H1 (cell line): ENCODE results near the gene TUBB1. TPM values are rescaled to one million over a fixed set of nuclear protein-coding genes. Genes with fewer than 3 reads are reported as not detected.

Source experiments
- CTCF ChIA-PET: fragments of 300-600 bp; sonication (Branson Sonifier 250); formaldehyde crosslinking; loops from one replicate; lab custom pipeline; 2021; ENCODE audit not compliant: partially characterized antibody; lab: Charles Lee
- POLR2A ChIA-PET: fragments of 300-600 bp; sonication (Branson Sonifier 250); formaldehyde crosslinking; loops from one replicate; lab custom pipeline; 2021; ENCODE audit warnings: inconsistent platforms; ENCODE audit not compliant: partially characterized antibody; lab: Charles Lee
- DNase-seq, 2 experiments: peaks; one replicate each; pipeline versions ENCODE4 v3.0.0 to v3.0.0-alpha.2; 2010 to 2022; ENCODE audit warnings: low spot score in 2 of 2, low read depth in 1 of 2, mixed read lengths in 1 of 2
- FAIRE-seq: peaks from 2 replicates; lab custom pipeline; 2011; peaks lifted over from hg19 to GRCh38; lab: Jason Lieb, UNC
- H2AFZ ChIP-seq: 2 replicates; pipeline ENCODE4 v1.8.1; 2012; ENCODE audit warnings: low read length, inconsistent platforms
- H2AK5ac ChIP-seq: 2 replicates; pipeline ENCODE4 v1.6.1; 2013; ENCODE audit warnings: low read depth, low read length
- H2BK120ac ChIP-seq: replicated peaks from 2 replicates; pipeline ENCODE3; 2013; ENCODE audit warnings: low read depth, low read length, inconsistent platforms
- H2BK12ac ChIP-seq: 2 replicates; pipeline ENCODE4 v1.6.1; 2013; ENCODE audit warnings: low read depth, low read length
- H2BK15ac ChIP-seq: 2 replicates; pipeline ENCODE4 v1.6.1; 2013; ENCODE audit warnings: low read length
- H2BK20ac ChIP-seq: 2 replicates; pipeline ENCODE4 v1.6.1; 2013; ENCODE audit warnings: low read length
- H2BK5ac ChIP-seq: 2 replicates; pipeline ENCODE4 v1.6.1; 2013; ENCODE audit warnings: low read depth, low read length
- H3K14ac ChIP-seq: 2 replicates; pipeline ENCODE4 v1.6.1; 2013; ENCODE audit warnings: inconsistent platforms; ENCODE audit not compliant: insufficient read length
- H3K18ac ChIP-seq: 2 replicates; pipeline ENCODE4 v1.6.1; 2013; ENCODE audit warnings: low read length; ENCODE audit errors: extremely low read depth
- H3K23ac ChIP-seq: 2 replicates; pipeline ENCODE4 v1.6.1; 2013; ENCODE audit warnings: inconsistent platforms; ENCODE audit not compliant: insufficient read length
- H3K23me2 ChIP-seq: 2 replicates; pipeline ENCODE4 v1.6.1; 2013; ENCODE audit warnings: low read depth, low read length
- H3K27ac ChIP-seq: 2 replicates; pipeline ENCODE4 v1.6.1; 2011; ENCODE audit warnings: low read depth, low read length, inconsistent platforms
- H3K27me3 ChIP-seq, 4 experiments: replicated peaks in 1 of 4; 1 replicate in 1 of 4; 2 replicates in 3 of 4; pipeline versions ENCODE4 v1.6.1 to v1.8.1; 2011 to 2013; ENCODE audit warnings: low read length in 3 of 4, mild to moderate bottlenecking in 3 of 4, inconsistent platforms in 2 of 4, mixed read lengths in 2 of 4, moderate library complexity in 1 of 4; ENCODE audit not compliant: control insufficient read depth in 3 of 4, insufficient read depth in 3 of 4; ENCODE audit errors: extremely low read depth in 1 of 4
- H3K36me3 ChIP-seq, 4 experiments: 2 replicates each; pipeline versions ENCODE4 v1.6.1 to v1.8.1; 2011 to 2013; ENCODE audit warnings: mild to moderate bottlenecking in 4 of 4, low read length in 3 of 4, moderate library complexity in 2 of 4, control low read depth in 1 of 4, inconsistent platforms in 1 of 4; ENCODE audit not compliant: insufficient read depth in 4 of 4, control insufficient read depth in 2 of 4
- H3K4ac ChIP-seq: replicated peaks from 2 replicates; pipeline ENCODE3; 2013; ENCODE audit warnings: low read length, low read depth, mixed read lengths, inconsistent platforms; ENCODE audit not compliant: insufficient read length
- H3K4me1 ChIP-seq, 4 experiments: replicated peaks in 1 of 4; 1 replicate in 1 of 4; 2 replicates in 3 of 4; pipeline versions ENCODE4 v1.6.1 to v1.8.1; 2011 to 2013; ENCODE audit warnings: low read length in 3 of 4, inconsistent platforms in 2 of 4, mixed read lengths in 1 of 4; ENCODE audit not compliant: insufficient read depth in 4 of 4, control insufficient read depth in 3 of 4
- H3K4me2 ChIP-seq, 2 experiments: 2 replicates each; pipeline versions ENCODE4 v1.6.1 to v1.8.1; 2011 to 2013; ENCODE audit warnings: low read depth in 2 of 2, low read length in 2 of 2, control low read depth in 1 of 2, inconsistent platforms in 1 of 2, mild to moderate bottlenecking in 1 of 2; ENCODE audit not compliant: insufficient read depth in 1 of 2
- H3K4me3 ChIP-seq, 4 experiments: fragments of 200-600, 300-600 bp in 1 of 4; sonication (generic), shearing (Covaris generic), sonication (Bioruptor Twin) in 1 of 4; 2 replicates each; pipeline versions ENCODE4 v1.5.1 to v1.8.1; 2011 to 2016; ENCODE audit warnings: low read length in 4 of 4, low read depth in 3 of 4, control low read depth in 2 of 4, inconsistent platforms in 2 of 4, mild to moderate bottlenecking in 2 of 4, mixed read lengths in 1 of 4, moderate library complexity in 1 of 4; ENCODE audit not compliant: insufficient read depth in 2 of 4; ENCODE audit errors: extremely low read depth in 1 of 4
- H3K56ac ChIP-seq: replicated peaks from 2 replicates; pipeline ENCODE3; 2013; ENCODE audit warnings: low read depth, mild to moderate bottlenecking, mixed read lengths, low read length, inconsistent platforms; ENCODE audit not compliant: insufficient read length
- H3K79me1 ChIP-seq: 2 replicates; pipeline ENCODE4 v1.6.1; 2013; ENCODE audit warnings: low read depth, low read length, control low read depth
- H3K79me2 ChIP-seq, 2 experiments: 2 replicates each; pipeline versions ENCODE4 v1.6.1 to v1.8.1; 2012 to 2013; ENCODE audit warnings: low read length in 2 of 2, mild to moderate bottlenecking in 2 of 2, inconsistent platforms in 1 of 2; ENCODE audit not compliant: insufficient read depth in 2 of 2, control insufficient read depth in 1 of 2
- H3K9ac ChIP-seq, 4 experiments: replicated peaks in 1 of 4; 1 replicate in 1 of 4; 2 replicates in 3 of 4; pipeline versions ENCODE4 v1.6.1 to v1.8.1; 2011 to 2013; ENCODE audit warnings: low read depth in 3 of 4, low read length in 3 of 4, control low read depth in 2 of 4, mild to moderate bottlenecking in 2 of 4, moderate library complexity in 2 of 4, inconsistent platforms in 1 of 4; ENCODE audit errors: extremely low read depth in 1 of 4
- H3K9me3 ChIP-seq, 2 experiments: 2 replicates each; pipeline versions ENCODE4 v1.6.1 to v1.8.1; 2012 to 2013; ENCODE audit warnings: mild to moderate bottlenecking in 2 of 2, moderate library complexity in 2 of 2, control low read depth in 1 of 2, inconsistent platforms in 1 of 2, low read depth in 1 of 2, low read length in 1 of 2, mixed read lengths in 1 of 2; ENCODE audit not compliant: insufficient read depth in 2 of 2
- H4K20me1 ChIP-seq, 2 experiments: replicated peaks in 1 of 2; 2 replicates each; pipeline versions ENCODE3 to v1.8.1; 2011 to 2013; ENCODE audit warnings: inconsistent platforms in 2 of 2, low read length in 2 of 2, mild to moderate bottlenecking in 1 of 2; ENCODE audit not compliant: insufficient read depth in 2 of 2, control insufficient read depth in 1 of 2
- H4K5ac ChIP-seq: 2 replicates; pipeline ENCODE4 v1.6.1; 2013; ENCODE audit warnings: low read length, low read depth, mixed read lengths, inconsistent platforms; ENCODE audit not compliant: insufficient read length
- H4K8ac ChIP-seq: 2 replicates; pipeline ENCODE4 v1.8.0; 2013; ENCODE audit warnings: mild to moderate bottlenecking, moderate library complexity, low read length, inconsistent platforms; ENCODE audit not compliant: insufficient read depth; ENCODE audit errors: extremely low read depth
- H4K91ac ChIP-seq: replicated peaks from 2 replicates; pipeline ENCODE3; 2013; ENCODE audit warnings: low read length, mixed read lengths, inconsistent platforms; ENCODE audit not compliant: insufficient read length
- BACH1 ChIP-seq: IDR thresholded peaks from 2 replicates; pipeline ENCODE4 v1.6.1; 2012; ENCODE audit warnings: low read length, improper control_type of control experiment
- CHD2 ChIP-seq: IDR thresholded peaks from 2 replicates; pipeline ENCODE4 v1.6.1; 2012; ENCODE audit warnings: low read length, improper control_type of control experiment
- GABPA ChIP-seq: IDR thresholded peaks from 2 replicates; pipeline ENCODE4 v1.6.1; 2011; ENCODE audit warnings: mild to moderate bottlenecking, low read length, moderate library complexity, borderline replicate concordance; ENCODE audit not compliant: insufficient read depth
- GTF2F1 ChIP-seq: IDR thresholded peaks from 2 replicates; pipeline ENCODE4 v1.6.1; 2012; ENCODE audit warnings: low read depth, low read length, improper control_type of control experiment, borderline replicate concordance
- RAD21 ChIP-seq, 2 experiments: IDR thresholded peaks in 1 of 2; conservative IDR thresholded peaks in 1 of 2; 2 replicates each; pipeline ENCODE4 v1.6.1; 2011; ENCODE audit warnings: low read depth in 2 of 2, low read length in 2 of 2, improper control_type of control experiment in 1 of 2, inconsistent platforms in 1 of 2, mild to moderate bottlenecking in 1 of 2, moderate library complexity in 1 of 2
- SIN3A ChIP-seq, 2 experiments: IDR thresholded peaks in 1 of 2; conservative IDR thresholded peaks in 1 of 2; 2 replicates each; pipeline ENCODE4 v1.6.1; 2011 to 2012; ENCODE audit warnings: low read length in 2 of 2, improper control_type of control experiment in 1 of 2, low read depth in 1 of 2, mild to moderate bottlenecking in 1 of 2
- SIRT6 ChIP-seq: IDR thresholded peaks from one replicate; pipeline ENCODE4 v1.7.1; 2012; ENCODE audit warnings: low read length, inconsistent platforms
- SRF ChIP-seq: IDR thresholded peaks from 2 replicates; pipeline ENCODE4 v1.6.1; 2011; ENCODE audit warnings: mild to moderate bottlenecking, low read depth, low read length, moderate library complexity
- TAF1 ChIP-seq: IDR thresholded peaks from 2 replicates; pipeline ENCODE4 v1.6.1; 2011; ENCODE audit warnings: mild to moderate bottlenecking, low read depth, low read length
- TBP ChIP-seq: IDR thresholded peaks from 2 replicates; pipeline ENCODE4 v1.6.1; 2011; ENCODE audit warnings: low read depth, low read length, improper control_type of control experiment
- ZNF274 ChIP-seq: IDR thresholded peaks from 2 replicates; pipeline ENCODE4 v1.7.0; 2012; ENCODE audit warnings: low read length, borderline replicate concordance; ENCODE audit errors: extremely low read depth
- WGBS, 2 experiments: shearing (Covaris generic) in 1 of 2; methylation state at CpG; one replicate each; pipeline versions ENCODE4 v1.1.6 to v1.1.7; 2013 to 2015; ENCODE audit warnings: low lambda C conversion rate in 2 of 2, mixed read lengths in 2 of 2, inconsistent platforms in 1 of 2, low coverage in 1 of 2, missing lambda C conversion rate in 1 of 2; ENCODE audit not compliant: insufficient replicate concordance in 2 of 2, insufficient coverage in 1 of 2, insufficient read length in 1 of 2; ENCODE audit errors: extremely low coverage in 1 of 2, missing lambda C conversion rate in 1 of 2; 5-methylcytosine and 5-hydroxymethylcytosine counted together
- polyA plus RNA-seq, 7 experiments: library from polyadenylated mRNA; depleted of rRNA in 3 of 7; stranded (reverse) in 5 of 7; unstranded in 2 of 7; fragments of >200 nt in 5 of 7; fragments of 200-250 nt in 2 of 7; gene quantifications; 1 replicate in 5 of 7; 2 replicates in 1 of 7; 4 replicates in 1 of 7; pipeline versions ENCODE4 v1.2.1 to v1.2.3, GENCODE V29; 2011 to 2013; ENCODE audit warnings: missing spikeins in 2 of 7, mixed read lengths in 2 of 7
- total RNA-seq: library from RNA; stranded (reverse); fragmentation: NEBNext Ultra II Directional; extraction: Animal tissue kit (Norgen Biotek cat#: 25700); gene quantifications from 2 replicates; pipeline ENCODE4 v1.2.1, GENCODE V29; 2021

Gene TUBB1
- total and polyA plus RNA-seq, 2 of the 8 experiments (the other 6 are each of a cell fraction or from before 2014, with no cell fraction given) = not detected

DNA sequence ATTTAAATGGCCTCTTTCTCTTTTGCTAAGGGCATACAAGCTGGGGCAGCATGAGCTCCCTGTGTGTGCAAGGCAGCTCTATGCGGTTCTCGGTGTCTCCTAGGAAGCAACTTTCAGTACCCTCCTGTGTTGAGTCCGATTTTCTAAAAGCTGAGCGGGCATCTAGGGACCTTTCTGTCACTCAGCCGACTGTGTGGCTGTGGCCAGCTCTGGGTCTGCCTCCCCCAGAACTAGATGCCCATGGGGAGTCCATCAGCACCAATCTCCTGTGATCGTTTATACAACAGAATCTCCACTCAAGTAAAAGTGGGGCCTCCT lies 30.7 kb upstream of the TUBB1 start:
- no peak overlapping the region for H2AK5ac ChIP-seq
- H3K9me3 ChIP-seq = no peaks in the 10 kb centered on the region
- no peak overlapping the region for H3K23ac ChIP-seq
- H2AFZ ChIP-seq = no peak overlapping the region
- H4K5ac ChIP-seq = no peak overlapping the region
- no peak overlapping the region for H4K8ac ChIP-seq
- H3K27ac ChIP-seq = no peak overlapping the region
- H3K79me2 ChIP-seq = peaks cover 0 to 25% of the 10 kb centered on the region in 2 experiments; a peak in 2 of 4 replicates
- DNase-seq (no peak), FAIRE-seq (no peak)
- H3K36me3 ChIP-seq = peaks cover 33 to 67% (median 58%) of the 10 kb centered on the region in 4 experiments
- H3K18ac ChIP-seq = no peak overlapping the region
- no peak overlapping the region for H3K4me3 ChIP-seq
- peaks cover 11% of the 10 kb centered on the region for H3K79me1 ChIP-seq
- TF ChIP-seq SRF = no peak
- no peak for TF ChIP-seq RAD21 (IDR thresholded peaks at IDR 0.05 in 1 of 2, conservative IDR thresholded peaks at IDR 0.05 in 1 of 2; ENCODE audit: low read depth in 2 of 2, low read length in 2 of 2)
- TF ChIP-seq TBP = no peak
- TF ChIP-seq GTF2F1 = no peak
- no peak for TF ChIP-seq BACH1
- no peak for TF ChIP-seq SIRT6
- TF ChIP-seq CHD2 = no peak
- TF ChIP-seq TAF1 = no peak
- no peak for TF ChIP-seq GABPA
- no peak for TF ChIP-seq SIN3A (conservative IDR thresholded peaks at IDR 0.05 in 1 of 2, IDR thresholded peaks at IDR 0.05 in 1 of 2; ENCODE audit: low read depth in 1 of 2, low read length in 2 of 2)
- TF ChIP-seq ZNF274 = no peak
- H3K4me2 ChIP-seq = no peak overlapping the region
- no peak overlapping the region for H4K91ac ChIP-seq
- no peak overlapping the region for H2BK5ac ChIP-seq
- ChIA-PET CTCF (interaction anchor here (0.6 kb wide), 1 partner anchor 10 kb away, joined by 3 read pairs; no protein-coding TSS in a partner anchor), POLR2A (interaction anchor here (0.8 to 1.2 kb wide), 2 partner anchors 8 to 9 kb away, joined by 4 read pairs; partner anchors contain the start of gene NELFCD)
- no peak overlapping the region for H3K14ac ChIP-seq
- 81% methylated on average over 6 of the region's 6 CpGs; no CpG with 5 or more reads in 1 of the 2 experiments for WGBS, 2 experiments
- no peak overlapping the region for H3K4ac ChIP-seq
- H3K4me1 ChIP-seq = no peaks in the 10 kb centered on the region
- no peak overlapping the region for H2BK15ac ChIP-seq
- no peak overlapping the region for H3K9ac ChIP-seq
- H3K27me3 ChIP-seq = no peaks in the 10 kb centered on the region
- H3K23me2 ChIP-seq = no peaks in the 10 kb centered on the region
- H2BK12ac ChIP-seq = no peak overlapping the region
- no peak overlapping the region for H2BK120ac ChIP-seq
- no peak overlapping the region for H3K56ac ChIP-seq
- H2BK20ac ChIP-seq = no peak overlapping the region
- peaks cover 2 to 17% of the 10 kb centered on the region in 2 experiments for H4K20me1 ChIP-seq
